HEK293T (cell line): ENCODE data around the gene ESR1.

Experiments used
- ELF4 ChIP-seq: fragments of 450-650 bp; IDR thresholded peaks from 2 replicates; pipeline ENCODE4 v1.6.1; 2017; ENCODE audit warnings: antibody characterized with exemption
- FOXA1 ChIP-seq: fragments of 450-650 bp; IDR thresholded peaks from 2 replicates; pipeline ENCODE4 v1.6.1; 2016; ENCODE audit warnings: mild to moderate bottlenecking
- FOXM1 ChIP-seq: fragments of 450-650 bp; IDR thresholded peaks from 2 replicates; pipeline ENCODE4 v1.6.1; 2017; ENCODE audit warnings: mild to moderate bottlenecking, borderline replicate concordance
- L3MBTL2 ChIP-seq: fragments of 450-650 bp; conservative IDR thresholded peaks from 2 replicates; pipeline ENCODE4 v1.6.1; 2016; ENCODE audit warnings: mild to moderate bottlenecking
- LEF1 ChIP-seq: fragments of 450-650 bp; IDR thresholded peaks from 2 replicates; pipeline ENCODE4 v1.6.1; 2017; ENCODE audit warnings: mild to moderate bottlenecking, borderline replicate concordance
- NFRKB ChIP-seq: fragments of 450-650 bp; IDR thresholded peaks from 2 replicates; pipeline ENCODE4 v1.6.1; 2016; ENCODE audit warnings: mild to moderate bottlenecking, moderate library complexity
- PKNOX1 ChIP-seq: fragments of 450-650 bp; IDR thresholded peaks from 2 replicates; pipeline ENCODE4 v1.6.1; 2016
- SP1 ChIP-seq: fragments of 450-650 bp; IDR thresholded peaks from 2 replicates; pipeline ENCODE4 v1.6.1; 2017
- SUZ12 ChIP-seq: fragments of 450-650 bp; IDR thresholded peaks from 2 replicates; pipeline ENCODE4 v1.6.1; 2016; ENCODE audit warnings: mild to moderate bottlenecking

DNA sequence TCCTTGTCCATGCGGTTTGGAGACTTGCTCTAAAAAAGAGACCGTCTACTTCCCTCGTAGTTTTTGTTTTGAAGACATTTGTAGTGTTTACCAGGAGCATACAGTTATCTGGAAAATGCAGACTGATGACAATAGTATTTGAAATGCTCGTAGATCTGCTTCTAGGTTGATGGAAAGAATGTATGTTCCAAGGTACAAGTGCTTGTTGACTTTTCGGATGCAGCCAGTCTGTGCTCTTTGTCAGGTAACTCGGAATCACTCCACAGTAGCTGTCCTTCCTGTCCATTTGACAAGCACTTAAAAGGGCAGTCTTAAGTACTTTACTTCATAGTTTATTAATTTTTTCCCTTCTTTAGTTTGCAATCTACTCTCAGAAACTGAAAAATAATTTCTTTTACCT, 194.8 kb downstream of the ESR1 start:
- TF ChIP-seq FOXA1 (no peak), SUZ12 (no peak), SP1 (no peak), PKNOX1 (no peak), ELF4 (no peak), L3MBTL2 (no peak), LEF1 (no peak), NFRKB (no peak), FOXM1 (no peak)
